A549 (cell line): Measurements from ENCODE around the gene SLC26A8. TPM values are rescaled to one million over a fixed set of nuclear protein-coding genes. Genes with fewer than 3 reads are reported as not detected.

Source experiments
- ATAC-seq, 2 experiments: fragments of 200-7000 bp in 1 of 2; fragments of >200 bp in 1 of 2; cut with Nextera tagmentation in 1 of 2; cut with Tn5 transposase in 1 of 2; 3 replicates each; pipeline versions ENCODE4 v1.8.0 to v1.9.1; 2018 to 2020; ENCODE audit warnings: mild to moderate bottlenecking in 1 of 2, moderate library complexity in 1 of 2
- CTCF ChIA-PET: fragments of 300-600 bp; sonication (Branson Sonifier 250); formaldehyde crosslinking; extraction: SDS; loops from one replicate; lab custom pipeline; 2021; ENCODE audit warnings: antibody characterized with exemption, inconsistent platforms; lab: Yijun Ruan, JAX
- POLR2A ChIA-PET: fragments of 350-600 bp; formaldehyde crosslinking; extraction: SDS; loops from one replicate; lab custom pipeline; 2021; ENCODE audit warnings: antibody characterized with exemption, inconsistent platforms; lab: Yijun Ruan, JAX
- DNase-seq, 2 experiments: peaks; one replicate each; pipeline versions ENCODE4 v3.0.0 to v3.0.0-alpha.2; 2011 to 2016; ENCODE audit warnings: low read depth in 1 of 2, low spot score in 1 of 2
- FAIRE-seq: peaks from 2 replicates; lab custom pipeline; 2011; peaks lifted over from hg19 to GRCh38; lab: Jason Lieb, UNC
- H3K27ac ChIP-seq, 2 experiments: fragments of >200 bp; sonication (Bioruptor Twin); formaldehyde crosslinking; 3 replicates each; pipeline ENCODE4 v1.5.1; 2016 to 2017
- H3K4me1 ChIP-seq: fragments of >200 bp; sonication (Bioruptor Twin); formaldehyde crosslinking; 3 replicates; pipeline ENCODE4 v1.6.1; 2016
- H3K4me2 ChIP-seq: fragments of >200 bp; sonication (Bioruptor Twin); formaldehyde crosslinking; 3 replicates; pipeline ENCODE4 v1.6.1; 2016
- H3K4me3 ChIP-seq: fragments of >200 bp; sonication (Bioruptor Twin); formaldehyde crosslinking; 3 replicates; pipeline ENCODE4 v1.5.1; 2016
- H3K9me3 ChIP-seq: fragments of >200 bp; sonication (Bioruptor Twin); formaldehyde crosslinking; 3 replicates; pipeline ENCODE4 v1.6.1; 2016
- EHMT2 ChIP-seq: fragments of 200-600 bp; sonication (generic); IDR thresholded peaks from 2 replicates; pipeline ENCODE4 v1.6.1; 2016; ENCODE audit warnings: antibody characterized with exemption, low read depth, mild to moderate bottlenecking, moderate library complexity
- EP300 ChIP-seq, 2 experiments: fragments of >200 bp; sonication (Bioruptor Twin); formaldehyde crosslinking; IDR thresholded peaks; 2 replicates in 1 of 2; 3 replicates in 1 of 2; pipeline ENCODE4 v1.6.1; 2016 to 2017
- FOSB ChIP-seq: fragments of 250-450 bp; sonication (Bioruptor Pico); IDR thresholded peaks from 2 replicates; pipeline ENCODE4 v1.5.0; 2020; ENCODE audit warnings: mild to moderate bottlenecking, moderate library complexity
- FOXS1 ChIP-seq: fragments of 250-450 bp; sonication (Bioruptor Pico); IDR thresholded peaks from 2 replicates; pipeline ENCODE4 v1.5.0; 2020; ENCODE audit warnings: mild to moderate bottlenecking, moderate library complexity
- GATA3 ChIP-seq: IDR thresholded peaks from 2 replicates; pipeline ENCODE4 v1.6.1; 2012; ENCODE audit warnings: borderline replicate concordance
- HEYL ChIP-seq: fragments of 250-450 bp; sonication (Bioruptor Pico); IDR thresholded peaks from 2 replicates; pipeline ENCODE4 v1.8.0; 2021; ENCODE audit warnings: mild to moderate bottlenecking, moderate library complexity
- HOXB13 ChIP-seq: fragments of 250-450 bp; sonication (Bioruptor Pico); IDR thresholded peaks from 2 replicates; pipeline ENCODE4 v1.5.0; 2020; ENCODE audit warnings: low read depth, mild to moderate bottlenecking, moderate library complexity
- HOXB5 ChIP-seq: fragments of 250-450 bp; sonication (Bioruptor Pico); IDR thresholded peaks from 2 replicates; pipeline ENCODE4 v1.5.0; 2020; ENCODE audit warnings: mild to moderate bottlenecking, moderate library complexity
- JUNB ChIP-seq: fragments of >200 bp; sonication (Bioruptor Twin); formaldehyde crosslinking; IDR thresholded peaks from 2 replicates; pipeline ENCODE4 v1.6.1; 2016
- KDM1A ChIP-seq: fragments of 200-600 bp; sonication (generic); IDR thresholded peaks from 2 replicates; pipeline ENCODE4 v1.6.1; 2016; ENCODE audit warnings: low read depth, mild to moderate bottlenecking
- KDM5A ChIP-seq: fragments of 200-600 bp; sonication (generic); IDR thresholded peaks from 2 replicates; pipeline ENCODE4 v1.6.1; 2016; ENCODE audit warnings: antibody characterized with exemption, mild to moderate bottlenecking
- MAFK ChIP-seq: fragments of 450-650 bp; IDR thresholded peaks from 2 replicates; pipeline ENCODE4 v1.6.1; 2014; ENCODE audit not compliant: partially characterized antibody
- MAZ ChIP-seq: fragments of 150-350 bp; IDR thresholded peaks from 2 replicates; pipeline ENCODE4 v1.6.1; 2014; ENCODE audit warnings: antibody characterized with exemption, low read depth, low read length, borderline replicate concordance
- NFE2L2 ChIP-seq: fragments of 150-350 bp; conservative IDR thresholded peaks from 2 replicates; pipeline ENCODE4 v1.6.1; 2014; ENCODE audit warnings: low read length
- NPAS2 ChIP-seq: fragments of 250-450 bp; sonication (Bioruptor Pico); IDR thresholded peaks from 2 replicates; pipeline ENCODE4 v1.8.0; 2022; ENCODE audit warnings: mild to moderate bottlenecking, moderate library complexity, borderline replicate concordance
- POLR2A ChIP-seq: IDR thresholded peaks from 2 replicates; pipeline ENCODE4 v1.6.1; 2012; ENCODE audit warnings: mild to moderate bottlenecking, low read length
- POLR2AphosphoS2 ChIP-seq: conservative IDR thresholded peaks from 2 replicates; pipeline ENCODE4 v1.6.1; 2012; ENCODE audit warnings: low read length, improper control_type of control experiment, inconsistent platforms
- RAD21 ChIP-seq, 2 experiments: fragments of >200 bp in 1 of 2; sonication (Bioruptor Twin) in 1 of 2; formaldehyde crosslinking in 1 of 2; IDR thresholded peaks in 1 of 2; conservative IDR thresholded peaks in 1 of 2; 2 replicates in 1 of 2; 3 replicates in 1 of 2; pipeline ENCODE4 v1.6.1; 2012 to 2018; ENCODE audit warnings: inconsistent platforms in 1 of 2
- RARB ChIP-seq: fragments of 250-450 bp; sonication (Bioruptor Pico); IDR thresholded peaks from 2 replicates; pipeline ENCODE4 v1.8.0; 2021; ENCODE audit warnings: mild to moderate bottlenecking, moderate library complexity
- RCOR1 ChIP-seq: fragments of 150-350 bp; IDR thresholded peaks from 2 replicates; pipeline ENCODE4 v1.6.1; 2014; ENCODE audit warnings: antibody characterized with exemption, low read length, low read depth
- RNF2 ChIP-seq: fragments of 200-600 bp; sonication (generic); IDR thresholded peaks from 2 replicates; pipeline ENCODE4 v1.6.1; 2016; ENCODE audit warnings: low read depth, mild to moderate bottlenecking, antibody characterized with exemption, moderate library complexity, borderline replicate concordance
- SMC3 ChIP-seq: fragments of >200 bp; sonication (Bioruptor Twin); formaldehyde crosslinking; IDR thresholded peaks from 3 replicates; pipeline ENCODE4 v1.6.1; 2018; ENCODE audit warnings: inconsistent platforms
- TFCP2L1 ChIP-seq: fragments of 250-450 bp; sonication (Bioruptor Pico); IDR thresholded peaks from 2 replicates; pipeline ENCODE4 v1.5.0; 2021; ENCODE audit warnings: mild to moderate bottlenecking
- ZC3H11A ChIP-seq: fragments of 450-650 bp; IDR thresholded peaks from 2 replicates; pipeline ENCODE4 v1.6.1; 2014; ENCODE audit warnings: antibody characterized with exemption, mild to moderate bottlenecking
- WGBS: methylation state at CpG from one replicate; pipeline ENCODE4 v1.1.6; 2017; ENCODE audit errors: missing lambda C conversion rate; 5-methylcytosine and 5-hydroxymethylcytosine counted together
- polyA plus RNA-seq, 4 experiments: library from polyadenylated mRNA; depleted of rRNA in 3 of 4; stranded (reverse); fragments of >200 nt; fragmentation: RNase III in 1 of 4; extraction: RNeasy Plus Mini Kit Qiagen cat#74134 plus additional on column Dnase treatment in 1 of 4; gene quantifications; 2 replicates in 3 of 4; 3 replicates in 1 of 4; pipeline ENCODE4 v1.2.3, GENCODE V29; 2011 to 2017
- TF ChIP-seq, protein P1 (sequence below): fragments of >200 bp; sonication (Bioruptor Twin); formaldehyde crosslinking; IDR thresholded peaks from 2 replicates; pipeline ENCODE4 v1.6.1; 2016
- TF ChIP-seq, protein P2 (sequence below): fragments of 150-350 bp; IDR thresholded peaks from 2 replicates; pipeline ENCODE4 v1.6.1; 2014; ENCODE audit warnings: low read depth, mild to moderate bottlenecking, low read length
- TF ChIP-seq, protein P3 (sequence below): fragments of 450-650 bp; IDR thresholded peaks from 2 replicates; pipeline ENCODE4 v1.6.1; 2014; ENCODE audit warnings: antibody characterized with exemption
- TF ChIP-seq, protein P4 (sequence below): fragments of >200 bp; sonication (Bioruptor Twin); formaldehyde crosslinking; IDR thresholded peaks from 3 replicates; pipeline ENCODE4 v1.6.1; 2016

The SLC26A8 gene
- polyA plus RNA-seq, 2 of the 4 experiments (the other 2 are of a cell fraction), result not detected

DNA sequence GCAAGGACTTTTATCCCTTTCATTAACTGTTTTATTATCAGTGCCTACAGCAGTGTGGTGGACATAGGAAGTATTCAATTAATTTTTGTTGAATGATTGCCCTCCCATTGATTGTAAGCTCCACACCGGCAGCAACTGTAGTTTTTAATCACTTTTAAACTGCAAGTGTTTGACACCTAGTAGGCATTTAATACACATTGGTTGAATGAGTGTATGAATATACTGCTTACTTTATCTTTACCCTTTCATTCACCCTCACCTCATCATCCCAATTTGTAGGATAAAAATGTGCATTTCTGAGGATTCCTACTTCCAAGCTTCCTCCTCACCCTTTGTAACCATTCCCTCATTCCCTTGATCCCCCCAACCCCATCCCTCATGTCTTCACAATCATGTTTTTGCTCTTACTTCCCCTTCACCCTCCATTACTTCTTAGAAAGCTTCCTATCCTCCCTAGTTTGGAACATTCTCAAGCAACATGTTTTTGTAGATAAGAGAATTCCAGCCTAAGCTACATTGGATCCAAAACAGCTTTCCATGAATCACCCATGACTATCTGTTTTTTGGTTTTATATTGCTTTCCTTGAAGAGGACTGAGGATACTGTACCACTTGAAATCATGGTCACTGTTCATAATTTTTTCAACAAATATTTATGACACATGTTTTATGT, 955 bp upstream of the SLC26A8 start:
- POLR2A ChIA-PET, result no interaction called here

DNA sequence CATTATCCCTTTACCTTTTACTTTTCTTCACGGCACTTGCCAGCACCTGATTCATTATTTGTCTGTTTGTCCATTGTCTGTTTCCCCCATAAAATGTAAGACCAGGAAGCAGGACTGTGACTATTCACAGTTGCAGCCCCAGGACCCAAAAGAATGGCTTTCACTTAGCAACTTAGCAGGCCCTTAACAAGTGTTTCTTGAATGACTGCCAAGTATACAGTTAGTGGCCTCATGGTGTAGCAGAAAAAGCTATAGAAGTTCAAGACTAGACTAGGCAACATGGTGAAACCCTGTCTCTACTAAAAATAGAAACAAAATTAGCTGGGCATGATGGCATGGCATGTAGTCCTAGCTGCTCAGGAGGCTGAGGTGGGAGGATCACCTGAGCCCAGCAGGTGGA, 4.3 kb downstream of the SLC26A8 start:
- ChIA-PET CTCF (no interaction called here), POLR2A (no interaction called here)
- ATAC-seq (no peak), DNase-seq (no peak), FAIRE-seq (no peak)
- 0% methylated on average over 1 of the region's 1 CpG for WGBS
- H3K9me3 ChIP-seq, result no peaks in the 10 kb centered on the region
- no peak overlapping the region for H3K27ac ChIP-seq
- no peak overlapping the region for H3K4me2 ChIP-seq
- H3K4me1 ChIP-seq, result no peaks in the 10 kb centered on the region
- no peak for TF ChIP-seq RARB (CRISPR knock-in tag)
- no peak for TF ChIP-seq POLR2AphosphoS2
- TF ChIP-seq, protein P1, sequence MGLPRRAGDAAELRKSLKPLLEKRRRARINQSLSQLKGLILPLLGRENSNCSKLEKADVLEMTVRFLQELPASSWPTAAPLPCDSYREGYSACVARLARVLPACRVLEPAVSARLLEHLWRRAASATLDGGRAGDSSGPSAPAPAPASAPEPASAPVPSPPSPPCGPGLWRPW, result no peak
- no peak for TF ChIP-seq KDM1A
- TF ChIP-seq HOXB5 (CRISPR knock-in tag), result no peak
- no peak for TF ChIP-seq ZC3H11A
- TF ChIP-seq GATA3, result no peak
- no peak overlapping the region for H3K4me3 ChIP-seq

More for the DNA sequence above, 955 bp upstream of the SLC26A8 start:
- no peak overlapping the region for H3K27ac ChIP-seq
- FAIRE-seq (no peak), ATAC-seq (no peak), DNase-seq (no peak)
- CTCF ChIA-PET, result interaction anchor here (1.0 to 5.3 kb wide), 2 partner anchors 69 to 379 kb away, joined by 3 to 84 read pairs; no protein-coding TSS in a partner anchor
- WGBS, result 100% methylated on average over 1 of the region's 1 CpG
- H3K9me3 ChIP-seq, result no peaks in the 10 kb centered on the region
- H3K4me2 ChIP-seq, result no peak overlapping the region
- H3K4me1 ChIP-seq, result peaks cover 7% of the 10 kb centered on the region; the same call in 1 of the 3 replicates
- TF ChIP-seq, protein P2, sequence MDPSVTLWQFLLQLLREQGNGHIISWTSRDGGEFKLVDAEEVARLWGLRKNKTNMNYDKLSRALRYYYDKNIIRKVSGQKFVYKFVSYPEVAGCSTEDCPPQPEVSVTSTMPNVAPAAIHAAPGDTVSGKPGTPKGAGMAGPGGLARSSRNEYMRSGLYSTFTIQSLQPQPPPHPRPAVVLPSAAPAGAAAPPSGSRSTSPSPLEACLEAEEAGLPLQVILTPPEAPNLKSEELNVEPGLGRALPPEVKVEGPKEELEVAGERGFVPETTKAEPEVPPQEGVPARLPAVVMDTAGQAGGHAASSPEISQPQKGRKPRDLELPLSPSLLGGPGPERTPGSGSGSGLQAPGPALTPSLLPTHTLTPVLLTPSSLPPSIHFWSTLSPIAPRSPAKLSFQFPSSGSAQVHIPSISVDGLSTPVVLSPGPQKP, result no peak
- no peak for TF ChIP-seq POLR2AphosphoS2
- no peak for TF ChIP-seq RNF2
- TF ChIP-seq EHMT2, result no peak
- no peak for TF ChIP-seq MAFK
- H3K4me3 ChIP-seq, result no peak overlapping the region

DNA sequence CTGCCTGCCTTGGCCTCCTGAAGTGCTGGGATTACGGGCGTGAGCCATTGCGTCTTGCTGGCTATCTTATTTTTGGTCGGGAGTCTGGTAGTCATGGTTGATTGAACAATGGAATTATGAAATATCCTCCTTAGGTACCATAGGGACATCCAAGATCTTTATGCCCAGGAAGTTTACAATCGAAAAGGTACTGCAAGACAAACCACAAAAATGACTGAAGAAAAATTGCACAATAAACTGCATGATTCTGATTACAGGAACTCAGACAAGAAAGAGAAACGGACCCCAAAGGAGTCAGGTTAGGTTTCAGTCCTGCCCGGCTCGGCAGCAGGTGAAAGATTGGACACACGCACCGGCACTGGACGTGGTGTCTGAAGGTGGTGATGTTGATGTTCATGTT, 5.3 kb downstream of the SLC26A8 start:
- FAIRE-seq (no peak), ATAC-seq (no peak), DNase-seq (no peak)
- H3K9me3 ChIP-seq, result no peaks in the 10 kb centered on the region
- H3K4me1 ChIP-seq, result no peaks in the 10 kb centered on the region
- H3K27ac ChIP-seq, result no peak overlapping the region
- H3K4me3 ChIP-seq, result no peak overlapping the region
- no peak overlapping the region for H3K4me2 ChIP-seq
- CTCF ChIA-PET, result no interaction called here
- POLR2A ChIA-PET, result no interaction called here
- no peak for TF ChIP-seq RCOR1
- no peak for TF ChIP-seq NPAS2 (CRISPR knock-in tag)
- TF ChIP-seq RAD21 (conservative IDR thresholded peaks at IDR 0.05 in 1 of 2, IDR thresholded peaks at IDR 0.05 in 1 of 2), result no peak
- TF ChIP-seq, protein P1, result no peak
- no peak for TF ChIP-seq SMC3
- TF ChIP-seq JUNB, result no peak
- TF ChIP-seq NFE2L2, result no peak
- WGBS, result 83% methylated on average over 11 of the region's 11 CpGs

DNA sequence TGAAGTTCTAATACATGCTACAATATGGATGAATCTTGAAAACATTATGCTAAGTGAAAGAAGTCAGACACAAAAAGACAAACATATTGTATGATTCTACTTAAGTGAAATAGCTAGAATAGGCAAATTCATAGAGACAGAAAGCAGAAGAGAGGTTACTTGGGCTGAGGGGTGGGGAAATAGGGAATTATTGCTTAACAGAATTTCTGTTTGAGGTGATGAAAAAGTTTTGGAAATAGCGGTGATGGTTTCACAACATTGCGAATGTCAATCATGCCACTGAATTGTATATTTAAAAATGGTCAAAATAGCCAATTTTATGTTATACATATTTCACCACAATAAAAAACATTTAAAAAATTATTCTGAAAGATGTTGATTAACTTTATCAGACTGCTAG, 6.1 kb downstream of the SLC26A8 start:
- Histone ChIP-seq H3K9me3 (no peaks in the 10 kb centered on the region), H3K27ac (no peak overlapping the region), H3K4me2 (no peak overlapping the region), H3K4me3 (no peak overlapping the region), H3K4me1 (no peaks in the 10 kb centered on the region)
- no peak for DNase-seq
- TF ChIP-seq POLR2AphosphoS2, result no peak
- no peak for TF ChIP-seq HOXB5 (CRISPR knock-in tag)
- TF ChIP-seq TFCP2L1, result no peak
- no peak for TF ChIP-seq KDM5A
- TF ChIP-seq MAZ, result no peak
- TF ChIP-seq, protein P3, sequence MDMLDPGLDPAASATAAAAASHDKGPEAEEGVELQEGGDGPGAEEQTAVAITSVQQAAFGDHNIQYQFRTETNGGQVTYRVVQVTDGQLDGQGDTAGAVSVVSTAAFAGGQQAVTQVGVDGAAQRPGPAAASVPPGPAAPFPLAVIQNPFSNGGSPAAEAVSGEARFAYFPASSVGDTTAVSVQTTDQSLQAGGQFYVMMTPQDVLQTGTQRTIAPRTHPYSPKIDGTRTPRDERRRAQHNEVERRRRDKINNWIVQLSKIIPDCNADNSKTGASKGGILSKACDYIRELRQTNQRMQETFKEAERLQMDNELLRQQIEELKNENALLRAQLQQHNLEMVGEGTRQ, result no peak
- TF ChIP-seq RARB (CRISPR knock-in tag), result no peak
- no peak for TF ChIP-seq HEYL (CRISPR knock-in tag)
- no peak for TF ChIP-seq FOSB
- no peak for TF ChIP-seq EP300 (IDR thresholded peaks at IDR 0.05)
- TF ChIP-seq FOXS1 (CRISPR knock-in tag), result no peak
- TF ChIP-seq HOXB13 (CRISPR knock-in tag), result no peak
- TF ChIP-seq POLR2A, result no peak
- TF ChIP-seq, protein P4, sequence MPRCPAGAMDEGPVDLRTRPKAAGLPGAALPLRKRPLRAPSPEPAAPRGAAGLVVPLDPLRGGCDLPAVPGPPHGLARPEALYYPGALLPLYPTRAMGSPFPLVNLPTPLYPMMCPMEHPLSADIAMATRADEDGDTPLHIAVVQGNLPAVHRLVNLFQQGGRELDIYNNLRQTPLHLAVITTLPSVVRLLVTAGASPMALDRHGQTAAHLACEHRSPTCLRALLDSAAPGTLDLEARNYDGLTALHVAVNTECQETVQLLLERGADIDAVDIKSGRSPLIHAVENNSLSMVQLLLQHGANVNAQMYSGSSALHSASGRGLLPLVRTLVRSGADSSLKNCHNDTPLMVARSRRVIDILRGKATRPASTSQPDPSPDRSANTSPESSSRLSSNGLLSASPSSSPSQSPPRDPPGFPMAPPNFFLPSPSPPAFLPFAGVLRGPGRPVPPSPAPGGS, result no peak
- WGBS, result 91% methylated on average over 2 of the region's 2 CpGs
- FAIRE-seq, result no peak
- ATAC-seq, result no peak
- ChIA-PET POLR2A (no interaction called here), CTCF (no interaction called here)
